ENCODE results near the gene SOST.

The SOST gene

DNA sequence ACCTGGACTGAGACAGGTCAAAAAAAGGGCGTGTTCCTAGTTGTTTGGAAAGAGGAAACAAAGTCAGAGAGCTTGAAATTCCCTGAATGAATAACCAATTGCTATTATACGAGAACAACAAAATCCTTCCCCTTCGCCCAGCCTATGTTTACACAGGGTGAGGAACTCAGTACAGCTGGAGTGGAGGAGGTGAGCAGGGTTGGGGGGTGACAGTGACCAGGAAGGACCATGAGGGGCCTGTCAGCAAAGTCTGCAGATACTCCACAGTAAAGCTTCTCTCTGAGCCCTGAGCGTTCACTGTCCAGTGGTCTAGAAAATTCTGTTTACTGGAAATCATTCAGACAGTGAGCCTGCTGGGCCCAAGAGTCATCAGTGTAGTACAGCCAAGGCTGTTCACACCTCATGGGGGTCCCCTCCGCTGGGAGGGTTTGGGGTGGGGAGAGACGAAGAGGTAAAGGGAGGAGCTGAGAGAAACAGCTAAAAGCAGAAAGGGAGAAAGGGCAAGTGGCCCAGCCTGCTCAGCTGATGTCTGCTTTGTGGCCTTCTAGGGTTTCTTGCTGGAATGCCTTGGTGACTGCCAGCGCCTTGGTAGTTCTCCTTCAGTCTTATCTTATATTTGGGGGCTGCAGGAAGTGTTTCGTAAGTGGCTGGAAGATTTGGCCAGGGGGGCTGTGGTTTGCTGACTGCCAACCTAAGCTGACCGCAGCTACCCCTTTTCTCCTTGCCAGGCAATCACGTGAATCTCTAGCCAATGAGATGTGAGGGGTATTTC is 14.5 kb upstream of the SOST start:
- no peak for DNase-seq (ENCODE audit: low spot score)

DNA sequence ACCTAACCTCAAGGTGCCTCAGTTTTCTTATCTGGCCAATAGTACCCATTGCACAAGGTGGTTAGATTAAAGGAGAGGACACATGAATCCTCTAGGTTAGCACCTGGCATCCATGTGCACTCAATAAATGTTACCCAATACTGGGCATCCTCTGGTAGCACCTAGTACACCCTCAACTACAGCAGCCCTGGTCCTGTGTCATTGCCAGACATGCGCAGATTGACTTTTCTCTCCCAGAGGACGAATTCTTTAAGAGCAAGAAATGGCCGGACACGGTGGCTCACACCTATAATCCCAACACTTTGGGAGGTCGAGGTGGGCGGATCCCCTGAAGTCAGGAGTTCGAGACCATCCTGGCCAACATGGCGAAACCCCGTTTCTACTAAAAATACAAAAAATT is 12.9 kb upstream of the SOST start:
- no peak for DNase-seq (ENCODE audit: low spot score)
- TF ChIP-seq, protein P1, sequence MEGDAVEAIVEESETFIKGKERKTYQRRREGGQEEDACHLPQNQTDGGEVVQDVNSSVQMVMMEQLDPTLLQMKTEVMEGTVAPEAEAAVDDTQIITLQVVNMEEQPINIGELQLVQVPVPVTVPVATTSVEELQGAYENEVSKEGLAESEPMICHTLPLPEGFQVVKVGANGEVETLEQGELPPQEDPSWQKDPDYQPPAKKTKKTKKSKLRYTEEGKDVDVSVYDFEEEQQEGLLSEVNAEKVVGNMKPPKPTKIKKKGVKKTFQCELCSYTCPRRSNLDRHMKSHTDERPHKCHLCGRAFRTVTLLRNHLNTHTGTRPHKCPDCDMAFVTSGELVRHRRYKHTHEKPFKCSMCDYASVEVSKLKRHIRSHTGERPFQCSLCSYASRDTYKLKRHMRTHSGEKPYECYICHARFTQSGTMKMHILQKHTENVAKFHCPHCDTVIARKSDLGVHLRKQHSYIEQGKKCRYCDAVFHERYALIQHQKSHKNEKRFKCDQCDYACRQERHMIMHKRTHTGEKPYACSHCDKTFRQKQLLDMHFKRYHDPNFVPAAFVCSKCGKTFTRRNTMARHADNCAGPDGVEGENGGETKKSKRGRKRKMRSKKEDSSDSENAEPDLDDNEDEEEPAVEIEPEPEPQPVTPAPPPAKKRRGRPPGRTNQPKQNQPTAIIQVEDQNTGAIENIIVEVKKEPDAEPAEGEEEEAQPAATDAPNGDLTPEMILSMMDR (IDR thresholded peaks at IDR 0.05; ENCODE audit: extremely low read depth, missing control alignments), result no peak

More for the DNA sequence above, 14.5 kb upstream of the SOST start:
- TF ChIP-seq, protein P1 (IDR thresholded peaks at IDR 0.05; ENCODE audit: extremely low read depth, missing control alignments), result no peak

DNA sequence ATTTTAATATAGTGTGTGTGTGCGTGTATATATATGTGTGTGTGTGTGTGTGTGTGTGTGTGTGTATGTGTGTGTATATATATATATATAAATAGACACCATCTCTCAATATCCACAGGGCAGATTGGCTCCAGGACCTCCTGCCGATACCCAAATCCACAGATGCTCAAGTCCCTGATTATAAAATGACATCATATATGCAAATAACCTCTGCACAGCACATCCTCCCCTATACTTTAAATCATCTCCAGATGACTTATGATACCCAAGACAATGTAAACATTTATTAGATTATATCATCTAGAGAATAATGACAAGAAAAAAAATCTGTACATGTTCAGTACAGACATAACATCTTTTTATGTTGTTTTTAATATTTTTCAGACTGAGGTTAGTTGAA is 12.4 kb upstream of the SOST start:
- DNase-seq (ENCODE audit: low spot score), result no peak
- TF ChIP-seq, protein P1 (IDR thresholded peaks at IDR 0.05; ENCODE audit: extremely low read depth, missing control alignments), result no peak

DNA sequence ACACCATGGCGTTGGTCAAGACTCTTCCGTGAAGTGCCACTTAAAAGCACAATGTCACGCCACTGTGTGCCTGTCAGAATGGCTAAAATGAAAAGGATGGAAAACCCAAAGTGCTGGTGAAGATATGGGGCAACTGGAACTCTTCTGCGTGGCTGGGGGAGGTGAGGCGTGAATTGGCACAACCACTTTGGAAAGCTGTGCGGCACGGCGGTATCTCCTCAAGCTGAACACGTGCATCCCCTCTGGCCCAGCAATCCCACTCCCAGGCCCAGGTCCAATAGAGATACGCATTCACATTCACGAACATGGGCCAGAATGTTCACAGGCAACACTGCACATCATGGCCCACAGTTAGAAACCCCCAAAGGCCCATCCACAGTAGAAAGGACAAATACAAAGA is 11.3 kb upstream of the SOST start:
- TF ChIP-seq, protein P1 (IDR thresholded peaks at IDR 0.05; ENCODE audit: extremely low read depth, missing control alignments), result no peak
- no peak for DNase-seq (ENCODE audit: low spot score)

DNA sequence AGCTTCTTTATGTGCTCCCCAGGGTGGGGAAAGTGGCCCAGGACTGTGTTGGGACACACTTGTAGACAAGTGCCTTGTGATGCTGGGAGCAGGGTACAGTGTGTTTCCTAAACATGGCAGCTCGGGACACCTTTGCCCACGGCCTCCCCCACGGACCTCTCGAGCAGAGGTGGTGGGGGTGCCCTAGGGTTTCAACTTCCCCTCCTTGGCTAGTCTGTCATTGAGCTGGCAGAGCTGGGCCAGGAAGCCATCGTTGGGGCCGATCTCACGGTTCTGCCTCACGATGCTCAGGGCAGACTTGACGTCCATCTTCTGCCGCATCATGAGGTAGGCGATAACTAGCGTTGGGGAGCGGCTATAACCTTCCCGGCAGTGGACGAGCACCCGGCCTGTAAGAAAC is 10.8 kb upstream of the SOST start:
- TF ChIP-seq, protein P1 (IDR thresholded peaks at IDR 0.05; ENCODE audit: extremely low read depth, missing control alignments), result no peak

DNA sequence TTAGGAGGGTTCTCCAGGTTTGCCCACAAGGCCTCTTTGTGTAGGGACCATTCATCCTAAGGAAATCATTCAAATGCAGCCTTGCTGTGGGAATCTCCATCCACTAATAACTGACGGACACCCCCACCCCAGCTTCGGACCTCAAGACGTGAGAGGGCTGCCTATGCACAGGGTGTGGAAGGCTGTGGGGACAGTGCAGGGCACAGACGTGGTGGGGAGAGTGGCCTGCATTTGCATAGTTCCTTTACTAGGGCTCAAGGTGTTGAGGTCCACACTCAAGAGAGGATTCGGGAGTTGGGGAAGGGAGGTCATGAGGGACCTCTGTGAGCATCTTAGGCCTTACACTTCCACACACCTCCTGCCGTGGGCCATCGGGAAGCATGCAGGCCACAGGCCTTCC is 10.4 kb upstream of the SOST start:
- TF ChIP-seq, protein P1 (IDR thresholded peaks at IDR 0.05; ENCODE audit: extremely low read depth, missing control alignments), result no peak
- no peak for DNase-seq (ENCODE audit: low spot score)

More for the DNA sequence above, 10.8 kb upstream of the SOST start:
- no peak for DNase-seq (ENCODE audit: low spot score)

DNA sequence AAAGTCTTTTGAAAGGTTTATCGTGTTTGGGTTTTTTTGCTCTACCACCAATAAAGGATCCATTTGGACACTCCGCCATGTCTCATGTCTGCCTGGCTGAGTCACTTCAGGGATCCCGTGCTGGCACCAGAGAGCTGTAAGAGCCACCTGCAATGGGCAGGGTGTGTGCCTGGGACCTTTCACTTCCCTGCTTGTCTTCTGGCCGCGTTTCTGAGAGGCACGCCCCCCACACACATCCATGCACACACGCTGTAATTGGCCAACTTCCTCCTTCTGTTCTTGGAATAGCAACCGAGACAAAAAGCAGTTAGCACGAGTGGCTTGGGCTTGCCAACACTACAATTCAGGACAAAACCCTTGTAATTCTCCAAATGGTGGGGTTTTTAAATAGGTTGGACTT is 9.8 kb upstream of the SOST start:
- TF ChIP-seq, protein P1 (IDR thresholded peaks at IDR 0.05; ENCODE audit: extremely low read depth, missing control alignments), result no peak
- DNase-seq (ENCODE audit: low spot score), result no peak

All from GM20000 (cell line).